Measurements from ENCODE around the gene CLEC17A.
A peak's percentile ranks its signal among the peaks of the same experiment; 100 is the strongest.
"Not testable (repeated sequence)": the region's sequence is repeated elsewhere in the genome, so short reads cannot be mapped to it uniquely, and the experiment has no call there.

CLEC17A gene

DNA sequence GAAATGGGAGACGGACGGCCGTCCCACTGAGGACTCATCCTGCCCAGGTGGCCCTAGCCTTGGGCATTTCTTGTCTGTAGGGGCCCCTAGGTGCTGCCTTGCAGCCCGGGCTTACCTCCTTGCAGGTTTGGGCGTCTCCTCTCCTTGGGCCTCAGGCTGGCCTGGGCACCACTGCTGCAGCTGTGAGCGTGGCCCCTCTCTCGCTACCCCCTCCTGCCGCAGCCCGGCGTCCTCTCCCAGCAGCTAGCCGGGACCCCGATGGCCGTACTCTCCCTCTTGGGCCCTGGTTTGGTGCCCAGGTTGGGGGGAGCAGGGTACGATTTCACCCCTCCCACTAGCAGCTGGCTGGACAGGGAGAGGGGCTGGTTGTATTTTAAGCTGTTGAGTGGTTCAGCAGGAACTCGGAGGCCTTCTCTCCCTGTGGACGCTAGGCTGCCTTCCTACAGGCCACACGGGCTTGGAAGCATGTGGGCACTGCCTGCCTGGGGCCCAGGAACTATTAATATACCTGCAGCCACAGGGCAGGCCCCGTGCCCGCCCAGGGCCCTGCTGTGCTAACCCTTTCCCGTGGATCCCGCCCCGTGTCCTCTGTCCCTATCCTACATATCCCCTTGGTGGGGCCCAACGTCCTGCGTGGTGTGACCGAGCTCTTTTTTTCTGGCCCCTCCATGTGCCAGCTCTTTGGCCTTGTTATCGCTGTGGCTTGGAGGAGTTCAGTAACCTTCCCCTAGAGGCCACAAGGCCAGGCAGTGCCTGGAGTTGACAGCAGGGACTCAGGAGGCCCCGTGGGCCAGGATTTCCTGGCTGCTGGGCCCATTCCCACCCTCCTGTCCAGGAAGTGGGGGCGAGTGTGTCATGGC is 22.7 kb upstream of the CLEC17A start:
- no peak for DNase-seq (ENCODE audit: low spot score)

DNA sequence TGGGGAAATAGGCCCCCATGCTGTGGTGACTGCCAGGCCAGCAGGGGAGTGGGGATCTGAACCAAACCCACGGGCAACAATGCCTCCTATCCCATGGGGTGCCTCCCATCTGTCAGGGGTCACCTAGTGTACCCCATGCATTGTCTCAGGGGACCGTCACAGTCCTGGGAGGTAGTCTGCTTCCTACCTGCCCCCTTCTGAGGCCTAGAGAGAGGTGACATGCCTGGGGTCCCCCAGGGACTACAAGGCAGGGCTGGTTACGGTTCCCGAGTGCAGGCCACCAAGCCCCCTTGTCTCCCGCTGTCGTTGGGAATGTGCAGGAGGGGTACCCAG is 22.1 kb upstream of the CLEC17A start:
- no peak for DNase-seq (ENCODE audit: low spot score)

DNA sequence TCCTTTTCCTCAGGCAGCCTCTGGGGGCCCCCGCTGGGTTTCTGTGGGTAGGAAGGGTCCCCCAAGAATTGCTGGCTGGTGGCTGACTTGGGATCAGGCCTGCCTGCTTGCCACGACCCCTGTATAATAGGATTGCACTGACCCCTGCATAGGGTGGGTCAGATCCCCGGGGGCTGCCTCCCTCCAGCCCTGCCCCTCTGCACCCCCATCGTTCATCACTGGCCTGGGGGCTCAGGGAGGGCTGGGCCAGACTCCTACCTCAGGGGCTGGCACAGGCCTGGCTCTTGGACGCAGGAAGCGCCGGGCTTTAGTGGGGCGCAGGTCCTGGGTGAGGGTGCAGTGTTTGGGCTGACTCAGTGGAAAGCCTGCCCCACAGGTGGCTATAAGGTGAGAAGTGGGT is 21.6 kb upstream of the CLEC17A start:
- DNase-seq (ENCODE audit: low spot score), result no peak

DNA sequence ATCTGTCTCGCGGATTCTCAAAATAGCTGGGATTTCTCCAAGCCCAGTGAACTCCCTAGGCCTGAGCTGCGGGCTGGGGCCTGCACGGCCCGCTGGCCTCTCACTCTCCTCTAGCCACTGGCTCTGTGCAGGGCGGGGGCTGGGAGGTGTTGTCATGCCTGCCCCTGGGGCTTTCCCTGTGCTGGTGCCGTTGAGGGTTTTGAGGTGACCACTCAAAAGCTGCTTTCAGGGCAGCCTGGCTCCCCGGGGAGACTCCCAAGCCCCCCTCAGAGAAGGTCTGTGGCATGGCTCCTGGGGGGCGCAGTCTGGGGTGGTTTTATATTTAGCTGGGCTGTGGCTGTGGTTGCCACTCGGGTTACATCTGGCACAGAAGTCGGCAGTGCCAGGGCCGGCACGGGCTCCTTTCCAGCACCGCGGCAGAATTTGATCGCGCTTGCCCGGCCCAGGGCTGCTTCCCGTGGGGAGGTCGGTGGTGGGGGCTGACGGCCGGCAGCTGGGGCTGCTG is 21.0 kb upstream of the CLEC17A start:
- DNase-seq (ENCODE audit: low spot score), result no peak

- DNase-seq (ENCODE audit: low spot score), result no peak
Observed at GRCh38 chr19:14562660-14563589, 20.0 kb upstream of the CLEC17A start.

GRCh38 chr19:14563590-14563926 is 19.3 kb upstream of the CLEC17A start:
- DNase-seq (ENCODE audit: low spot score), result no peak

- no peak for DNase-seq (ENCODE audit: low spot score)
Observed at GRCh38 chr19:14563989-14564651, 18.8 kb upstream of the CLEC17A start.

DNA sequence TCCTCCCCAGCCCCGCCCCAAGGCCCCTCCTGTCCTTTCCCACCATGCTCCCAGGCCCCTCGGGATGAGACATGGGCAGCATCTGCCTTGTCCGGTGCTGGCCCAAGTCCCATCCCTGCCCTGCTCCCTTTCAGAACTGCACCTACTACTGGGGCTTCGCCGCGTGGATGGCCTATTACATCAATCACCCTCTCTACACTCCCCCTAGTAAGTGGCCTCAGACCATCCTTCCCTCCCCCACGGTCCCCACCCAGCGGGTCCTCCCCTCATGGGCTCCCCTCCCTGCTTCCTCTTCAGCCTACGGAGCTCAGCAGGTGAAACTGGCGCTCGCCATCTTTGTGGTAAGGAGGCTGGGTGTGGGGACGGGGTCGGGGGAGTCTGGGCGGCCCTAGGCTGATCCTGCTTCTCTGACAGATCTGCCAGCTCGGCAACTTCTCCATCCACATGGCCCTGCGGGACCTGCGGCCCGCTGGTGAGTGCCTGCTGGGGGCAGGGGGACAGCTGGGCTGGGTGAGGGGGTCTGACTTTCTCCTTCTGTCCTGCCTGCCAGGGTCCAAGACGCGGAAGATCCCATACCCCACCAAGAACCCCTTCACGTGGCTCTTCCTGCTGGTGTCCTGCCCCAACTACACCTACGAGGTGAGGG is 18.1 kb upstream of the CLEC17A start:
- DNase-seq (ENCODE audit: low spot score), result not testable (repeated sequence)

- DNase-seq (ENCODE audit: low spot score), result no peak
Observed at GRCh38 chr19:14565298-14565679, 17.6 kb upstream of the CLEC17A start.

DNA sequence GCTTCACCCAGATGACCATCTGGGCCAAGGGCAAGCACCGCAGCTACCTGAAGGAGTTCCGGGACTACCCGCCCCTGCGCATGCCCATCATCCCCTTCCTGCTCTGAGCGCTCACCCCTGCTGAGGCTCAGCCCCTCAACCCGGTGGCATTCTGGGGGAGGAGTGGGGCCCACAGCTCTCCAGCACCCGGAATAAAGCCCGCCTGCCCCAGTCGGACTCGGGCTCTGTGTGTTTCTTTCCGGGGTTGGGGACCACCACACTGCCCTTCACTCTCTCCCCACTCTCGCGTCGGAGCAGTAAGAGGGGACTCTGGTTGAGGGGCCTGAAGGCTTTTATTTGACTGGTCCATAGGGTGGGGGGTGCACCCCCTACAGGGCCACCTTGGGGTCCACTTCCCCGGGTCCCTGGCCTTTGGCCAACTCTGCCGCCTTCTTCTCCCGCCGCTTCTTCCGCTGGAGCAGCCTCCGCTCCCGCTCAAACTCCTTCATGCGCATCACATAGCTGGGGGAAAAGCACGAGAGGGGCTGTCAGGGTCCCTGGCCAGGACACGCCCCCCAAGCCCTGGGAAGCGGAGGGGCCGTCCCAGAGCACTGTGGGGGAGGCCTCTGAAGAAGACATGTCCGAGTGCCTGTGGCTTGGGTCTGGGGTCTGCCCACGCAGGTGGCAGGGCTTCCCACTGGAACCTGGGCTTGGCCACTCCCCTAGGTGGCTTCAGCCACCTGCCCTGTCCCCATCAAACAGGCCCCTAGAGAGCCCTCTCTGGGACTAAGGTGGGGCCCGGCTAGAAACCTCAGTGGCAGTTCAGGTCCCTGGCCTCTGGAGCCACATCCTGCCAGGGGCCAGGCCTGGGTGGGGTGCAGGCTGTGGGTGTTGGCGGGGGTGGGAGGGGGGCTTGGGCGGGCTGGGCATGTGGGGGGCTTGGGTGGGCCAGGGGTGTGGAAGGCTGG is 16.8 kb upstream of the CLEC17A start:
- no peak for DNase-seq (ENCODE audit: low spot score)

DNA sequence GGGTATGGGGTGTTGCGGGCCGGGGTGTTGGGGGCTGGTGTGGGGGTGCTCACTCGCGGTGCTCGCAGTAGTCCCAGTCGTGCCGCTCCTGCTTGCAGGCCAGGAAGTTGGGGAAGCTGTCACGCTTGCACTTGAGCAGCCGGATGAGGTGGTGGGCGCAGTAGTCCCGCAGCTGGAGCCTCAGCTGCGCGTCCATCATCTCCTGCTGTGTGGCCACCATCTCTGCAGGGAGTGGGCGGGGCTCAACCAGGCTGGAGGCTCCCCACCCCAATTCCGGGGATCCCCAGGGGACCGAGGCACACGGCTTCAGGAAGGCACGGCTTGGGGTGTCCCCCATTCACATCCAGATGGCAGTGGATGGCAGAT is 16.2 kb upstream of the CLEC17A start:
- no peak for DNase-seq (ENCODE audit: low spot score)

- DNase-seq (ENCODE audit: low spot score), result no peak
Observed at GRCh38 chr19:14567079-14567478, 15.8 kb upstream of the CLEC17A start.

DNA sequence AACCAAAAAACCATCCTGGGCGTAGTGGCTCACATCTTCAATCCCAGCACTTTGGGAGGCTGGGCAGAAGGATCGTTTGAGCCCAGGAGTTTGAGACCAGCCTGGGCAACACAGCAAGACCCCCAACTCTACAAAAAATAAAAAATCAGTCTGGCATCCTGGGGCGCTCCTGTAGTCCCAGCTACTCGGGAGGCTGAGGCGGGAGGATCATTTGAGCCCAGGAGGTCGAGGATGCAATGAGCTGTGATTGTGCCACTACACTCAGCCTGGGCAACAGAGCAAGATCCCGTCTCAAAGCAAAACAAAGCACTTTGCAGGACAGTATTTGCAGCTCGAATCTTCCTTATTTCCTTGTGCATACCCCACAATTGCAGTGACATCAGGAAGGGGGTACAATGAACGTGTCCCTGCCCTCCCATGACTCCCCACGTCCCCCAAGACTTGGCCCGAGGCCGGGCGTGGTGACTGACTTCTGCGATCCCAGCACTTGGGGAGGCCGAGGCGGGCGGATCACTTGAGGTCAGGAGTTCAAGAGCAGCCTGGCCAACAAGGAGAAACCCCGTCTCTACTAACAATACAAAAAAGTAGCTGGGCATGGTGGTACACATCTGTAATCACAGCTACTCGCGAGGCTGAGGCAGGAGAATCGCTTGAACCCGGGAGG is 11.9 kb upstream of the CLEC17A start:
- DNase-seq (ENCODE audit: low spot score), result no peak

DNA sequence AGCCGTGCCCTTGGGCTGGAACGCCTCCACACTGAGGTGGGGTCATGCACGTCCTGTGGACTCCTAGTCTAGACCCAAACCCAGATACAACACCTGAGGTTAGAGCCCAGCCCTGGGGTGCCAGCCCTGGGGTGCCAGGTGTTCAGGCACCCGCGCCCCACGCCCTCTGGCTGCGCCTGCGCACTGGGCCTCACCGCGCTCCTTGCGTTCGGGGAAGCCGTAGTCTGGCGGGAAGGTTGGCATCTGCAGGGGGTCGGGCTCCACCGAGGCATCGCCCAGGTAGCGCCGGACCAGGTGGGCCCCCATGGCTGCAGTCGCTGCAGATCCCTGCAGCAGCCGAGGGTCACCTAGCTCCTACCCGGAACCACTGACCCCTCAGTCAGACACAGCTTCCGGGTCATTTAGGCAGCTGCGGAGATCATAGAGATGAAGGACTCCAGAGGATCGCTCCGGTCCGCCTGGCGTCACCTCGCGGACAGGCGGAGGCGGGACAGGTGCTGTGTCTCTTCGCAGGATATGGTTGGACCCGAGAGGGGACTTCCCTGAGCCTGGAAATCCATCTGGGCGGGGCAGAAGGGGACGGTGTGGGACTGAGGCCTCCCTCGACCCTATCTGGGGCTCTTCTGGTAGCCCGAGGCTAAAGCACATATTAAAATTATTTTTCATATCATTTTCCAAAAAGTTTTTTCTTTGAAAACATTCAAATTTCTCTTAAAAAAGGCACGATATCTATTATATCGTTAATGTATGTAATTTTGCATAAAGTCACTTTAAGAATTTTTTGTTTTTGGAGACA is 11.0 kb upstream of the CLEC17A start, which contains the start of gene NDUFB7:
Gene NDUFB7 (minus strand): TSS at position 372 of the 796 bp plus-strand sequence. CDS start 66 bp downstream, at position 306.
- DNase-seq (ENCODE audit: low spot score), result peak; percentile 93

GRCh38 chr19:14575428-14575980 is 7.4 kb upstream of the CLEC17A start:
- DNase-seq (ENCODE audit: low spot score), result no peak

DNA sequence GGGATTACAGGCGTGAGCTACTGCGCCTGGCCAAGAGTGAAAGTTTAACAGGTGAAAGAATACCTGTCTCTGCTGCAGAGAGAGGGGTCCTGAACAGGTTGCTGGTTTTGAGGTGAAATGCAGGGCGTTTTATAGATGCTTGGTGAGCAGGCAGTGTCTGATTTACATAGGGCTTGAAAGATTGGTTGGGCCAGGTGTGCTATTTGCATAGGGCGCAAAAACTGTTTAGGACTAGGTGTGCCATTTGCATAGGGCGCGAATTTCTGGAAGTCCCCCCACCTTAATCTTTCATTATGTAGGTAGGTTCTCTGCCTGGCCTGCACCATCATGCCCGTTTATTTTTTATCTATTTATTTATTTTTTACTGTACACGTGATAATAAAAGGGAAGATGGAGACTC is 6.5 kb upstream of the CLEC17A start:
- DNase-seq (ENCODE audit: low spot score), result no peak

DNA sequence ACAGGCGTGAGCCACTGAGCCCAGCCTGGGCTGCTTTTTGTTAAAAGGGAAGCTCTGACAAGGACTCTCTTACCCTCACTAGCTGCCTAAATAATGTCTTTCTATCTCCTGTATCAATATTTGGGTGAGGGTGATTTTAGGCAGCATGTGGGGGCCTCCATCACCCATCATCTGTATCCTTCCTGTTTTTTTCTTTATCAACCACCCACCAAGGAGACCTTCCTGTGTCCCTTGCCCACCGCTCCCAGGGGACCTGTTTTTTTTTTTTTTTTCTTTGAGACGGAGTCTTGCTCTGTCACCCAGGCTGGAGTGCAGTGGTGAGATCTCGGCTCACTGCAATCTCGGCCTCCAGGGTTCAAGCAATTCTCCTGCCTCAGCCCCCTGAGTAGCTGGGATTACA is 5.6 kb upstream of the CLEC17A start:
- no peak for DNase-seq (ENCODE audit: low spot score)

DNA sequence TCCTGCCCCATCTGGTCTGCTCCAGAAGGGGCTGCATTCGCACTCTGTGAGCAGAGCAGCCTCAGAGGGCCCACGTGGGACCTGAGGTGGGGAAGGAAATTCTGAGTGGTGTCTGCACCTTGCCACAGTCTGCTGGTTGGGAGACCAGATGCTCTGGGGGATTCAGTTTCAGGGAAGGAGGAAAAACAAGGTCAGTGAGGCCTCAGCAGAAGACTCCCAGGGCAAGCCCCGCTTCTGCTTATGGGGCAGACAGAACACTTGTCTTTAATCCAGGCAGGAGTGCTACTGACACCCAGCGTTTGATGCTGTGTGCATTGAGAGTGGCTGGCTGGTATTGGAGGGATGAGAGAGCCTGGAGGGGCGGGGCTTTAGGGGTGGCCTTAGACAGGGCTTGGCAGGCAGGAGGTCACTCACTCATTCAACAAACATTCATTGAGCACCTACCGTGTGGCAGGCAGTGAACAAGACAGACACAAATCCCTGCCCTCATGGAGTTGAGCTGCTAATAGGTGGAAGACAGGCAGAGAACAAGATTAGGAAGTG is 4.9 kb upstream of the CLEC17A start:
- DNase-seq (ENCODE audit: low spot score), result no peak

Data from LoVo (cell line).